B cell (primary cell): ENCODE data around the gene ANKFN1. TPM values are rescaled to one million over a fixed set of nuclear protein-coding genes. Genes with fewer than 3 reads are reported as not detected.

Experiments used
- ATAC-seq: fragments of 200-7000 bp; cut with Tn5 transposase; one replicate; pipeline ENCODE4 v1.10.0; 2021; ENCODE audit warnings: low read depth, mild to moderate bottlenecking, moderate number of reproducible peaks, moderate library complexity
- CTCF ChIA-PET: fragments of 350-600 bp; sonication (Branson Sonifier 250); formaldehyde crosslinking; loops from one replicate; lab custom pipeline; 2021; ENCODE audit warnings: antibody characterized with exemption, inconsistent platforms; lab: Charles Lee
- POLR2A ChIA-PET: fragments of 350-600 bp; sonication (Branson Sonifier 250); formaldehyde crosslinking; loops from one replicate; lab custom pipeline; 2021; ENCODE audit warnings: antibody characterized with exemption; lab: Charles Lee
- DNase-seq: peaks from one replicate; pipeline ENCODE4 v3.0.0; 2013
- H2AFZ ChIP-seq: 2 replicates; pipeline ENCODE4 v1.6.1; 2012; ENCODE audit warnings: mild to moderate bottlenecking, low read depth, low read length; ENCODE audit not compliant: insufficient read depth, poor library complexity, severe bottlenecking
- H3K27ac ChIP-seq, 2 donors: 1 replicate in 1 of 2; 2 replicates in 1 of 2; pipeline ENCODE4 v1.5.1; 2012 to 2013; ENCODE audit warnings: low read length in 2 of 2, mild to moderate bottlenecking in 2 of 2, moderate library complexity in 1 of 2
- H3K27me3 ChIP-seq, 4 experiments: fragments of 200-600 bp in 1 of 4; sonication (generic) in 1 of 4; replicated peaks in 1 of 4; 1 replicate in 2 of 4; 2 replicates in 2 of 4; pipeline versions ENCODE4 v1.6.1 to v1.7.0; 2013 to 2016; ENCODE audit warnings: low read length in 3 of 4, mild to moderate bottlenecking in 2 of 4, mixed read lengths in 1 of 4, moderate library complexity in 1 of 4; ENCODE audit not compliant: insufficient read depth in 4 of 4, control insufficient read depth in 3 of 4; ENCODE audit errors: control extremely low read depth in 1 of 4
- H3K36me3 ChIP-seq, 2 experiments: replicated peaks in 1 of 2; 1 replicate in 1 of 2; 2 replicates in 1 of 2; pipeline versions ENCODE4 v1.6.1 to v1.7.1; 2013; ENCODE audit warnings: low read length in 1 of 2; ENCODE audit not compliant: insufficient read depth in 2 of 2, control insufficient read depth in 1 of 2; ENCODE audit errors: control extremely low read depth in 1 of 2, extremely low read depth in 1 of 2
- H3K4me1 ChIP-seq, 2 donors: fragments of 200-600 bp in 1 of 2; sonication (generic) in 1 of 2; 1 replicate in 1 of 2; 2 replicates in 1 of 2; pipeline versions ENCODE4 v1.5.1 to v1.6.1; 2013 to 2017; ENCODE audit warnings: low read length in 2 of 2; ENCODE audit not compliant: control insufficient read depth in 2 of 2, insufficient read depth in 2 of 2
- H3K4me2 ChIP-seq: replicated peaks from 2 replicates; pipeline ENCODE3; 2012; ENCODE audit warnings: mild to moderate bottlenecking, low read depth, low read length; ENCODE audit not compliant: poor library complexity, severe bottlenecking
- H3K4me3 ChIP-seq, 5 experiments: fragments of 200-600 bp in 1 of 5; sonication (generic) in 1 of 5; 1 replicate in 3 of 5; 2 replicates in 2 of 5; pipeline versions ENCODE4 v1.5.1 to v1.7.0; 2011 to 2016; ENCODE audit warnings: low read length in 4 of 5, mild to moderate bottlenecking in 4 of 5, low read depth in 2 of 5, control low read depth in 1 of 5, moderate library complexity in 1 of 5; ENCODE audit not compliant: insufficient read depth in 1 of 5; ENCODE audit errors: control extremely low read depth in 1 of 5, extremely low read depth in 1 of 5
- H3K79me2 ChIP-seq: fragments of 200-600 bp; sonication (generic); one replicate; pipeline ENCODE4 v1.6.0; 2016; ENCODE audit warnings: low read length; ENCODE audit not compliant: control insufficient read depth, insufficient read depth
- H3K9ac ChIP-seq: fragments of 200-600 bp; sonication (generic); 2 replicates; pipeline ENCODE4 v1.6.1; 2017; ENCODE audit warnings: mild to moderate bottlenecking, low read length, moderate library complexity
- H3K9me3 ChIP-seq, 3 donors: one replicate each; pipeline versions ENCODE4 v1.6.1 to v1.7.1; 2013; ENCODE audit warnings: low read length in 2 of 3; ENCODE audit not compliant: control insufficient read depth in 2 of 3, insufficient read depth in 1 of 3; ENCODE audit errors: control extremely low read depth in 1 of 3
- H4K20me1 ChIP-seq: 2 replicates; pipeline ENCODE4 v1.6.0; 2012; ENCODE audit warnings: mild to moderate bottlenecking, low read length; ENCODE audit not compliant: insufficient read depth, control insufficient read depth, poor library complexity, severe bottlenecking
- H3K27ac Mint-ChIP-seq: one replicate; pipeline ENCODE4 v1.8.0; 2021; ENCODE audit warnings: mixed read lengths
- H3K27me3 Mint-ChIP-seq: one replicate; pipeline ENCODE4 v1.8.0; 2021; ENCODE audit warnings: mixed read lengths
- H3K4me1 Mint-ChIP-seq: one replicate; pipeline ENCODE4 v1.8.0; 2021; ENCODE audit warnings: mixed read lengths
- H3K4me3 Mint-ChIP-seq: one replicate; pipeline ENCODE4 v1.8.0; 2021; ENCODE audit warnings: mixed read lengths
- H3K9me3 Mint-ChIP-seq: one replicate; pipeline ENCODE4 v1.8.0; 2022; ENCODE audit warnings: mixed read lengths; ENCODE audit not compliant: insufficient read depth
- CTCF ChIP-seq: fragments of 200-600 bp; IDR thresholded peaks from one replicate; pipeline ENCODE4 v1.8.0; 2022; ENCODE audit warnings: antibody characterized with exemption, mild to moderate bottlenecking
- EZH2 ChIP-seq: IDR thresholded peaks from 2 replicates; pipeline ENCODE4 v1.6.1; 2012; ENCODE audit warnings: borderline replicate concordance, low read depth, mild to moderate bottlenecking, moderate library complexity, low read length; ENCODE audit not compliant: insufficient read depth, poor library complexity, severe bottlenecking
- WGBS: methylation state at CpG from one replicate; pipeline ENCODE4 v1.1.5; 2013; ENCODE audit warnings: missing lambda C conversion rate; ENCODE audit not compliant: insufficient coverage; 5-methylcytosine and 5-hydroxymethylcytosine counted together
- intact Hi-C: fragments of 100-400 bp; cut with micrococcal nuclease; formaldehyde crosslinking; loops from one replicate; pipeline ENCODE4 v1.10.0; 2022
- polyA plus RNA-seq: library from polyadenylated mRNA; depleted of rRNA; stranded (reverse); fragments of >200 nt; gene quantifications from 2 replicates; pipeline ENCODE4 v1.2.3, GENCODE V29; 2012
- total RNA-seq, 2 donors: library from RNA; stranded (reverse); fragments of 120-200 nt in 1 of 2; gene quantifications; 1 replicate in 1 of 2; 2 replicates in 1 of 2; pipeline versions ENCODE4 v1.2.3 to v1.2.4, GENCODE V29; 2013 to 2022

ANKFN1 gene
- total and polyA plus RNA-seq, 2 donors (not counting 1 experiment from before 2014, with no cell fraction given) = not detected

- Histone ChIP-seq H2AFZ (no peak overlapping the region), H3K36me3 (no peaks in the 10 kb centered on the region), H3K9me3 (no peaks in the 10 kb centered on the region), H4K20me1 (no peaks in the 10 kb centered on the region), H3K27me3 (no peaks in the 10 kb centered on the region), H3K9ac (no peak overlapping the region), H3K27ac (no peak overlapping the region), H3K4me3 (no peak overlapping the region), H3K79me2 (no peaks in the 10 kb centered on the region), H3K4me2 (no peak overlapping the region), H3K4me1 (no peaks in the 10 kb centered on the region)
- WGBS = 100% methylated on average over 1 of the region's 6 CpGs
- H3K4me3 Mint-ChIP-seq = no peak overlapping the region
- no peak for TF ChIP-seq CTCF
- TF ChIP-seq EZH2 = no peak
- no peaks in the 10 kb centered on the region for H3K4me1 Mint-ChIP-seq
- CTCF ChIA-PET = no interaction called here
- ATAC-seq (no peak), DNase-seq (no peak)
- peaks cover 20% of the 10 kb centered on the region for H3K27me3 Mint-ChIP-seq
- H3K27ac Mint-ChIP-seq = no peak overlapping the region
- POLR2A ChIA-PET = no interaction called here
- H3K9me3 Mint-ChIP-seq = no peaks in the 10 kb centered on the region
- intact Hi-C loops = no loop called here
Observed at GRCh38 chr17:56482229-56482628, 329.0 kb downstream of the ANKFN1 start.

- ChIA-PET POLR2A (no interaction called here), CTCF (no interaction called here)
- Mint-ChIP-seq H3K27me3 (peaks cover 24% of the 10 kb centered on the region), H3K27ac (no peak overlapping the region), H3K4me1 (no peaks in the 10 kb centered on the region), H3K4me3 (no peak overlapping the region), H3K9me3 (no peaks in the 10 kb centered on the region)
- no peak overlapping the region for H3K4me2 ChIP-seq
- TF ChIP-seq CTCF = no peak
- TF ChIP-seq EZH2 = no peak
- no peaks in the 10 kb centered on the region for H3K27me3 ChIP-seq
- no peak for DNase-seq
- no peak overlapping the region for H3K4me3 ChIP-seq
- no peaks in the 10 kb centered on the region for H4K20me1 ChIP-seq
- H2AFZ ChIP-seq = no peak overlapping the region
- intact Hi-C loops = no loop called here
- no peak overlapping the region for H3K9ac ChIP-seq
- H3K36me3 ChIP-seq = no peaks in the 10 kb centered on the region
- no peaks in the 10 kb centered on the region for H3K9me3 ChIP-seq
- no peak for ATAC-seq
- H3K27ac ChIP-seq = no peak overlapping the region
- no peaks in the 10 kb centered on the region for H3K4me1 ChIP-seq
- no peaks in the 10 kb centered on the region for H3K79me2 ChIP-seq
Observed at GRCh38 chr17:56486732-56487131, 333.5 kb downstream of the ANKFN1 start.
